HG03103 (cell line): ENCODE data around the gene PNPLA1.

Experiments
- ATAC-seq: cut with Tn5 transposase; IDR thresholded peaks from one replicate; pipeline ENCODE4 v1.9.1; 2021; ENCODE audit warnings: low read depth; ENCODE audit not compliant: unreplicated experiment

The PNPLA1 gene, protein sequence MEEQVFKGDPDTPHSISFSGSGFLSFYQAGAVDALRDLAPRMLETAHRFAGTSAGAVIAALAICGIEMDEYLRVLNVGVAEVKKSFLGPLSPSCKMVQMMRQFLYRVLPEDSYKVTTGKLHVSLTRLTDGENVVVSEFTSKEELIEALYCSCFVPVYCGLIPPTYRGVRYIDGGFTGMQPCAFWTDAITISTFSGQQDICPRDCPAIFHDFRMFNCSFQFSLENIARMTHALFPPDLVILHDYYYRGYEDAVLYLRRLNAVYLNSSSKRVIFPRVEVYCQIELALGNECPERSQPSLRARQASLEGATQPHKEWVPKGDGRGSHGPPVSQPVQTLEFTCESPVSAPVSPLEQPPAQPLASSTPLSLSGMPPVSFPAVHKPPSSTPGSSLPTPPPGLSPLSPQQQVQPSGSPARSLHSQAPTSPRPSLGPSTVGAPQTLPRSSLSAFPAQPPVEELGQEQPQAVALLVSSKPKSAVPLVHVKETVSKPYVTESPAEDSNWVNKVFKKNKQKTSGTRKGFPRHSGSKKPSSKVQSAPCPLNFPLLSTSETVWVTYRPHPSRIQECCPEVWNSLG

DNA sequence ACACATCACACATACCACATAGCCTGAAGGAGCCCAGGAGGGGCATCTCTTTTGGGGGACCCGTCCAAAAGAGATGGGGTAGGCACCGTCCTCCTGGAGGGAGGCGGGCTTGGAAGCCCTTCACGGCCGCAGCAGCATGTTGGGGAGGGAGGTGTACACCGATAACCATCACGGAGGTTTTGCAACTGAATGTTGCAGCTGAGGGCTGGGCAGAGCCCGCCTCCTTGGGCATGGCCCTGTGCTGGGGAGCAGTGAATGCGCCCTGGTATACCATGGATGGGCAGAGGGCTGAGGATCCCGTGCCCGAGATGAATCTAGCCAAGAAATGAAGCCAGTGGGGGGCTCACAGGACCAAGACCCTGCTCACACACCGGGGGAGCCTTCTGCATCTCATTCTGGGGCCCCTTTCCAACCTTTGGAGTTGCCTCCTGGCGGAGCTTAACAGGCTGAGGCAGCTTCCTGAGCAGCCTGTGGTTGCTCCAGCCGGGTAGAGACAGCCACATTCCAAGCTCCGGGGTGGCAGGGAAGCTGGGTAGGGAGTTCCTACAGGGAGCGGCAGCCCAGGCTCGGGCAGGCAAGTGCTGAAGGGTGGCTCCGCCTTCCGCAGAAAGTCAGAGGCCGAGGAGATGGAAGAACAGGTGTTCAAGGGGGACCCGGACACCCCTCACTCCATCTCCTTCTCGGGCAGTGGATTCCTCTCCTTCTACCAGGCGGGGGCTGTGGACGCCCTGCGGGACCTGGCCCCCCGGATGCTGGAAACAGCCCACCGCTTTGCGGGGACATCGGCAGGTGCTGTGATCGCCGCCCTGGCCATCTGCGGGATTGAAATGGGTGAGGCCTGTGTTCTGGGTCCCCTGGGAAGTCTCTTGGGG is at the start of gene PNPLA1:
PNPLA1 (plus strand) TSS at position 227 of the 872 bp plus-strand sequence; CDS start at position 627, 400 bp downstream.
- ATAC-seq, result no peak

DNA sequence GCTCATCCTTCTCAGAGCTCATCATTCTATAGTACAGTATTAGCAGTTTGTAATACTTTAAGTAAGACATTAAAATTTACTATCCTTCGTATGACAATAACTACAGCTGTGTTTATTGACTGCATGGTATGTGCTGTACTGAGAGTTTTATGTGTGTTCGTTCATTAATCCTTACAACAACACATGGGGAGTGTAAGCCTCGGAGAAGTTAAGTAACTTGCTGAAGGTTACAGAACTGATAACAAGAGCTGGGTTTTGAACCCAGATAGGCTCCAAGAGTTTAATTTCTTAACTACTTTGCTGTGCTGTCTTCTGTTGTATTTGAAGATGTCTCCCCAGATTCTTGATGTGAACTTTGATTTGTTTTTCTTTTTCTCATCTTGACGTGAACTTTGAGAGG is 49.6 kb upstream of the PNPLA1 start:
- ATAC-seq, result no peak

DNA sequence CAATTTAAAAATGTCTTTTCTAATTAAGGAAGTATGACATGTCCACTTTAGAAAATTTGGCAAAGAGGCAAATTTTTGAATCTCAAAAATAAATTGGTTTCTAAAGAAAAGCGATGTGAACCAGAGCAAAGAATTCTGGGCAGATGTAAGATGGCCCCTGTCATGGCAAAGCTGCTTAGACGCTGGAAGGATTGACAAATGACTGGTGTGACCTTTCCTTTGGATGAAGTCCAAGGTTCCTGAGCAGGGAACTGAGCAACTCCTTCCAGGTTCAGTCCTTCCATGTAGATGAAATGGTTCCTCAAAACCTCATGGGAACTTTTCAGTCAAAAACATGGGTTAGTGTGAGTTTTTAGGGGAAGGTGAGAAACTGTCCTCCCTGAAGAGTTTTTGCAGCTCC is 48.2 kb upstream of the PNPLA1 start:
- ATAC-seq, result no peak

DNA sequence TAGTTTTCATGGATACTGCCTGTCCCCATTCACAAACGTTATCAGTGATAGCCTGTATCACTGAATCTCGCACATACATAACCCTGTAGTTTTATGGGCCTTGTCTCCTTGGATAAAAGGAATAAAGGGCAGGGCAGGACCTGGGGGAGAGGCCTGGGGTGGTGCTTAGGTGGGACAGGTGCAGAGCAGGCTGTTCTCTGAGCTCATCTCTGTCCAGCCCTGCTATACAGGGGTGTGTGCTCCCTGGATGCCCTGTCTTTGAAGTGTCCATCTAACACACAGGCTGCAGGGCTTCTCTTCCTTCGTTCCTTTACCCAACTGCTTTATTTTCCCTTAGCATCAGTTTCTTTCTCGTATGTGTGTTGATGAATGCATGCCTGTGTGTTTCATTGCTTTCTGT is 46.9 kb upstream of the PNPLA1 start:
- ATAC-seq, result no peak

DNA sequence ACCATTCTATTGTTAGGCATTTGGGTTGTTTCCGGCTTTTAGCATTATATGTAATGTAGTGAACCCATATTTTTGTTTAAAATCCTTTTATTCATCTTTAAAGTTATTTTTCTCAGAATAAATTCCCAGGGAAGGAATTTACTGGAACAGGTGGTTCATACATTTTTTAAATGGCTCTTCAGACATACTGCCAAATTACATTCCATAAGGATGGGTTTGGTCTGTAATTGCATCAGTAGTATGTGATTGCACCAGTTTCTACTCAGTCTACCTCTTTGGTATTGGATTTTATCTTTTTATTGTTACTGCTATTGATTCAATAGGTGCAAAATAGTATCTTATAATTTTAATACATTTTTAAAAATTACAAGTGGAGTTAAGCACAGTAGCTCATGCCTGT is 46.2 kb upstream of the PNPLA1 start:
- ATAC-seq, result no peak

DNA sequence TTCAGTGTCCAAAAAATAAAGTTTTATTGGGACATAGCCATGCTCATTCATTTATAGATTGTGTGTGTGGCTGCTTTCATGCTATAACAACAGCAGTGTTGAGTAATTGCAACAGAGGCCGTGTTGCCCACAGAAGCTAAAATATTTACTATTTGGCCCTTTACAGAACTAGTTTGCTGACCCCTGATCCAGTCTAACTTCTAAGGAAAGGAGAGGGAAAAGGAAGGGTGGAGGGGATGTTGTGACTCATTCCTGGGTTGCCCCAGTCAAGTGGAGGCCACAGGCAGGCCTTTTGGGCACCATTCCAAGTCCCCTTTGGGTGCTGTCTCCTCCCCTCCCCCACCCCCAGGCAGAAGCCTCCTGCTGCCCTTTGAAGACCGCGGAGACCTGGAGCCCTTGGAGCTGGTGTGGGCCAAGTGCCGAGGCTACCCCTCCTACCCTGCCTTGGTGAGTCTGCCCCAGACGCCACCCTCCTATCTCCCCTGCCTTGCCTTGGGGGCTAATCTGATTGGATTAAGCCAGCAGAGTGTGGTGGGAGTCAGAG is 44.9 kb upstream of the PNPLA1 start:
- ATAC-seq, result no peak

DNA sequence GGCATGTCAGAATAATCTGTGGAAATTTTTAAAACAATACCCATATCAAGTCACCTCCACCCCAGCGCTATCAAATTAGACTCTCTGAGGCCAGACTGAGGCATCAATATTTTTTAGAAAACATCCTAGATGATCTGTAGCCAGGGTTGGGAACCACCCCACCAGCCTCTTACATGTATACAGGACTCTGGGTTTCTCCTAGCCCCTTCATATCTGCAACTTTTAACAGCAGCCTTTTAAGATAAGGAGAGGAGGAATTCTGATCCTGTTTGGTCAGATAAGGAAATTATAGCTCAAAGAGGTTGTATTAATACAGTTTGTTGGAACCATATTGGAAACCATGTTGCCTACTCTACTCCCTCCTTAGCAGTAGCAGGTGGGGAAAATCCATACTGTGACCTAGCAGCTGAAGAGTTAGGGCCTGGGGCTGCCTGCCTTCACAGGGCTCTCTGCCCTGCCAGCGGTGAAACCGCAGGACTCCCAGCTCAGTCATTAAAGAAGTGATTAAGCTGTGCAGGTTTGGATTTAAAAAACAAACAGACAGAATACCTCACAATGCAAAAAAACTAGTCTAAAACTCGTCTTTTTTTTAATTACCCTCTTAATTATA is 43.3 kb upstream of the PNPLA1 start:
- no peak for ATAC-seq

DNA sequence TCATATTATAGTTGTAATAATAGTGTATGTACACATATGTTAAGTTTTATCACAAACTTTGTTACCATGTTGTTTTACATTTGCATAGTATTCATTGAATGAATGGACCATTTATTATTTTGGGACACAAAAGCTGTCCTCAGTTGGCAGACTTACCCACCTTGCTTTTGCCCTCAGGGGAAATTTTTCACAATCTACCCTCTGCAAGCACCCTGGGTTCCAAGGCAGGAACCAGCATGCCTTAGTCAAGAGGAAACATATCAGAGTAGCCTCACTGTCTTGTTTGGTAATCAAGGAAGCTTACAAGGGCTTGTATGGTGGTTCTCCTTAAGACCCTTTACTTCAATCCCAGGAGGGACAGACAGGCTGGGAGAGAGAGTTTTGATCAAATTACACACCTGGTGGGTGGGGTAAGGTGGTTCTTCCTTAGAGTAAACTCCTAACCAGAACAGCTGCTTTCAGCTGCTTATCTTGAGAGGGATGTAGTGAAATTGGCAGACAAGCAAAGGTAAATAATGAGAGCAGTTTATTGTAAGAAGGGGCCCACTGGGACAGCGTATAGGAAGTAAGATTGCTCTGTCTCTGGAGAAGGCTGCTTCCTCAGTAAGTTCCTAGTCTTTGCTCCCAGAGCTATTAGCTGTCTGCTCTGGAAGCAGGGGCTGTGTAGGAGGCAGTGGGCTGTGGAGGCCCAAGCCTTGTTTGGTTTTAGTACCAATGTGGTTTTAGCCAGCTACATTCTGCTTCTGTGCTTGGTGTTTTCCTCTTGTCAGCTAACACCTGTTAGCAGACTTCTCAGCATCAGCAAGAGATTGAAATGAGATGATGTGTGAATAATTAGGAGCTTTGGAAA is 42.3 kb upstream of the PNPLA1 start:
- ATAC-seq, result no peak

DNA sequence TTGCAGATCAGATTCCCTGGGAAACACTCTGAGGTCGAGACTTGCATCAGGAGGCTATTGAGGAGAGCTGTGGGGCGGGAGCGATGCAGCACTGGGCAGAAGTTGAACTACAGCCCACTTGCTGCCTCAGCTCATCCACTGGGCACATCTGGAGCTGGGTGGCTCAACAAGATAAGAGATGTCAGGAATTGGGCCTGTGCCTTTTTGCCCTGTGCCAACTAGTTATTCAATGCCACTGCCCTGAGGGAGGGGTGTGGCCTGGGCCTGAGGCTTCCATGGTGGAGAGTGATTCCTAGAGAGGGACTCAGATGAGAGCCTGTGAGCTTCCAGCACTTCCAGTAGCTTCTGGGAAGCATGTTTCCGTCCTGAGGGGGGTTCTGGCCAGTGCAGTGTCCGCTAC is 40.6 kb upstream of the PNPLA1 start:
- no peak for ATAC-seq

DNA sequence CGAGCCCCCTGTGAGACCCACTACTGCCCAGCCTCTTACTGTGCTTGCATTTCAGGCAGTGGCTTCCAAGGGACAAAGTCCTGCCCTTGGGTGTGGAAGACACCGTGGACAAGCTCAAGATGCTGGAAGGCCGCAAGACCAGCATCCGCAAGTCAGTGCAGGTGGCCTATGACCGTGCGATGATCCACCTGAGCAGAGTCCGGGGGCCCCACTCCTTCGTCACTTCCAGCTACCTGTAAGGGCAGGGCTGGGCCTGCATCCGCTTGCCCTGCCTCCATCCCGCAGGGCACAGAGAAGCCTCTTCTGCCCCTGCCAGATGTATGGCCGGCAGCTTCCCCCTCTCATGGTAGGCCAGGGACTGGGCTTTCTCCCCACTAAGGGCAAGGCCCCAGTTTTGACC is 39.5 kb upstream of the PNPLA1 start:
- ATAC-seq, result no peak

DNA sequence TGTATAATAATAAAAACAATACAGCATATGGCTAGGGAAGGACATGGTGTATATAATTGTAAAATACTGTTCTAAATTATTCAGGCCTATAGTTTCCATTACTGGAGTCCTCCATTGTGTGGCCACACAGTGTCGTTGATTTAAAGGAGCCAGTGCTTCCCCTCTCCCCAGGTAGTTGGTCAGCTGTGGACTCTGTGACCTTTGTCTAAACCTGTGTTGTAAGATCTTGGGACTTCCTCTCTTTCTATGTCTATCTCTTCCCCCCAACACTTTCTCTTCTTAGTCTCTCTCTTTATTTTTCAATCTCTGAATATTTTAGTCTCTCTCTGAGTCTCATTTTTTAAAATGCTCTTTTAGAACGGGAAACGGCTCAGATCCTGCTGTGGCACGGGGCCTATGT is 37.7 kb upstream of the PNPLA1 start:
- ATAC-seq, result no peak

DNA sequence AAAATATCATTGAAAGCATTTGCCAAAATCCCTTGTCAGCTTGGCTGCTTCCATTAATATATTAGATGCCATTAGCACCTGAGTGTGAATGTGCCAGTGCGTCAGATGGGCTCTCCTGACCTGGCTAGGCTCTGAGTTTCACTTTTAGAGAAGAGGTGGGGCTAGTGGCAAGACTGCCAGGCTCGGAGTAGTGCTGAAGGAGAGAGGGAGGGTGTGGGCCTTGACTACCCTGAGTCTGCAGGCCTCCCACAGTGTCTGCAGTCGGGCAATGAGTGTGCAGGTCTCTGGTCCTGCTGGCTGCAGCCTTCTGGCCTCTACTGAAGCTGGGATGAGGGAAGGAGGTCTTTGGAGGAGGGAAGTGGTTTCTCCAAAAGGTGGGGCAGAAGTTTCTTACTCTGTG is 34.6 kb upstream of the PNPLA1 start:
- no peak for ATAC-seq

DNA sequence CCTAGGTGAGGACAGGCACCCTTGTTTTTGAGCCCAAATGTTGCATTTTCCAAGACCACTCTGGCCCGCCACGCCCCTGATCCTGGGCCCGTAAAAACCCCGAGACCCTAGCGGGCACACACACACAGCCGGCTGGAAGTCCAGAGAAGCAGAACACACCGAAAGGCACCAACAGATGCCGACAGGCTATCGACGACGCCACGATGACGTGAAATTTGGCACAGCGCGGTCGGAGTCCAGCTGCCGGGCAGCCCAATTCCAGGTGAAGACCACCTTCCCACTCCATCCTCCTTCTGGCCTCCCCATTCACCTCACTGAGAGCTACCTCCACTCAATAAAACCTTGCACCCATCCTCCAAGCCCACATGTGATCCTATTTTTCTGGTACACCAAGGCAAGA is 34.0 kb upstream of the PNPLA1 start:
- ATAC-seq, result no peak

DNA sequence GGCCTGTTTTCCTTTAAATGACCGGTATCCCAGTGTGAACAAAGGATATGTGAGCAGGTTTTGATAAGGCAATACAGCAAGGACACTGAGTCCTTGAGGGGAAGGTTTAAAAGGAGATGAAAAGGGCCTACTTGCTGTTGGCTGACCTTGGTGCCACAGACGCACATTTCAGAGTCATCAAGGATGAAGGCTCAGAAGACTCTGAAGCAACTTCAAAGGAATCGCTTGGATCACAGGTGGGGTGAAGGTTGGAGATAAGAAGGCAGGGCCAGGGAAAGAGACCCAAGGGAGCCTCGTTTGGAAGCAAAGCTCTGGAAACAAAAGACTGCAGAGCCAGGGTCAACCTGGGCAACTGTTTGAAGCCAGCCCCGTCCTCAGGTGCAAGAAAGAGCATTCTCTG is 30.1 kb upstream of the PNPLA1 start:
- ATAC-seq, result no peak

DNA sequence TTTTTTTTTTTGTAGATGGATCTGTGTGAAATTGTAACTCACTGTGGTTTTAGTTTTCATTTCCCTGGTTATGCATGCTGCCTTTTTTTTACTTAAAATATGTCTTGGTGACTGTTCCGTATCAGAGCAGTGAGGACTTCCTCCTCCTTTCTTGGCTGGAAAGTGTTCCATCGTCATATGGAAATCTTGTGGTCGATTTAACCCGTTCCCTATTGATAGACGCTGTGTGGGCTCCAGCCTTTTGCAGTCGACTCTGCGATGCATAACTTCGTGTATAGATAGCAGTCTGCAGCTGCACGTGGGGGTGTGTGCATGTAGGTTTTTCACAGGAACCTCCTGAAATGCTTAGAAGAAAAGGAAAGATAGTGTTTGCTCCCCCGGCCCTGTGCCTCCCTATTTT is 28.1 kb upstream of the PNPLA1 start:
- ATAC-seq, result no peak

DNA sequence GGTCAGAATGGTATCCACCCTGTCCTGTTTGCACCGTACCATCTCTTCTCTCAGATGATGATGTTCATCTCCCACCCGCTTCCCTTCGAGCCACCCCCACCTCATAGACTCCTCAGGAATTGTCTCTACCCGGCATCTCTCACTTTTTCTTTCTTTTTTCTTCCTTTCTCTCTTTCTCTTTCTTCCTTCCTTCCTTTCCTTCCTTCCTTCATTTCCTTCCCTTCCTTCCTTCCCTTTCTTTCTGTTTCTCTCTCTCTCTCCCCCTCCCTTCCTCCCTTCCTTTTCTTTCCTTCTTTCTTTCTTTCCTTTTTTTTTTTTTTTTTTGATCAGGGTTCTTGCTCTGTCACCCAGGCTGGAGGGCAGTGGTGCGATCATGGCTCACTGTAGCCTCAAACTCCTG is 27.7 kb upstream of the PNPLA1 start:
- no peak for ATAC-seq

DNA sequence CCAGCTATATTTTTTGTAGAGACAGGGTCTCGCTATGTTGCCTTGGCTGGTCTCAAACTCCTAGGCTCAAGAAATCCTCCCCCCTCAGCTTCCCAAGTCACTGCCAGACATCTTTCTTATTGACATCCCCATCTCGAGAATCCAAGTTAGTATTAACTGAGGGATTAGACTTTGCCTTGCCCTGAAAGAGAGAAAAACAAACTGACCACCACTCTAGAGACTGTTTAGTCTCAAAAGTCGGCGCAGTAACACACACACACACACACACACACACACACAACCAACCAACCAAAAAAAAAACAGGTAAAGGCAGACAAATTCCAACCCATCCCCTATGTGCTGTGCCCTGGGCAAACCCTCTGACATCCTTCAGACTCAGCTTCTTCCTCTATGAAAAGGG is 27.2 kb upstream of the PNPLA1 start:
- no peak for ATAC-seq

DNA sequence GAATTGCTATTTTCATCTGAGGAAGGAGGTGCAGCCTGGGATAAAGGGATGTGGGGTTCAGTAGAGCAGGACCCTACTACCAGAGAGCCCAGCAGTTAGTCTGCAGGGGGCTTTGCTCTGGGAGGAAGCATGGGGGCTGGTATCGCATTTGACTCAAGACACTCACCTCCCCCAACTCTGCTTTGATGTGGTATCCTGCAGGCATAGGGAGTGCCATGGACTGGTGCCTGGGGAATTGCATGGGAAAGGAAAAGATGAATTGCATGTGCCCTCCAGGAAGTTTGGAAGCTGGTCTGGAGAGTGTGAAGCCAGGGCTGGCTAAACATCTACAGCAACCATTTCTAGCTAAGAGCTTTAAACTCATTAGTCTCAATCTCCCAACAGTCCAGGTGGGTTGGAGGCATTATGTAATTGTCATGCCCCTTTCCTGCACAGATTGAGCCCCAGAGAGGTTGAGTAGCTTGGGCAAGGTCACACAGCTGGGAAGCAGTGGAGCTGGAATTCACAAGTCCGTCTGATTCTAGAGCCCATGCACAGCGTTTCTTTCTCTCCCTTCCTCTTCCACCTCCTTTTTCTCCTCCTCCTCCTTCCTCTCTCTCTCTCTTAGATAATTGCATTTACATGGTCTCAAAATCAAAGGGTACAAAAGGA is 26.2 kb upstream of the PNPLA1 start:
- ATAC-seq, result no peak

DNA sequence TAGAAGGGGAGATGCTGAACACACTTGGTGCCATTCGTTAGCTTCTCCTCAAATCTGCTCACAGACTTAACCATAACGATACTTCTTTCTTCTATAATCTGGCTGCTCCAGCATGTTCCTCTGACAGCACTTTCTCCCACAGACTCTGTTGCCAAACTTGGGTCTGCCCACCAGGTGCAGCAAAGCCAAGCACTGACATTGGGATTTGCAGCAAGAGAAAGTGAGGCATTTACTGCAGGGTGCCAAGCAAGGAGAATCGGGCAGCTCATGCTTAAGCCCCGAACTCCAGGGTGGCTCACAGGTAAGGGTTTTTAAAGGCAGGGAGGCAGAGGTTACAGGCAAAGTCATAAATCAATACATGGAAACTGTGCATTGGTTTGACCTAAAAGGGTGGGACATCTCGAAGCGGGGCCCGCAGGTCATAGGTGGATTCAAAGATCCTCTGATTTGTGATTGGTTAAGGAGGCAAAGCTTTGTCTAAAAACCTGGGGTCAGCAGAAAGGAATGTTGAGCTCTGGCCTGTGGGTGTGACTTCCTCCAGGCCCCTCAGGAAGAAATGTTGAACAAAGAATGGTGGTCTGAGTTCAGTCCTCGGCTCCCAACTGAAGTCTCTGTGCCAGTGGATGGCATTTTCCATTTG is 25.1 kb upstream of the PNPLA1 start:
- no peak for ATAC-seq
